ENCODE measurements around the gene ATRNL1. TPM values are rescaled to one million over a fixed set of nuclear protein-coding genes. Genes with fewer than 3 reads are reported as not detected.

ATRNL1 gene
- total RNA-seq, 2 donors from 2014 or later = 5.1 to 22.9 TPM

- H3K27me3 ChIP-seq (replicated peaks; ENCODE audit: insufficient read depth) = no peaks in the 10 kb centered on the region
- no peaks in the 10 kb centered on the region for H3K9me3 ChIP-seq
- WGBS = 77% methylated on average over 3 of the region's 3 CpGs
- no peak for DNase-seq (ENCODE audit: low spot score)
- H3K4me1 ChIP-seq (replicated peaks) = no peaks in the 10 kb centered on the region
- H3K27ac ChIP-seq = no peak overlapping the region
- H3K36me3 ChIP-seq = no peaks in the 10 kb centered on the region
- intact Hi-C loops (cut with DNase I) = loop anchor here (10.0 kb wide), 1 partner anchor 495 kb away; no protein-coding TSS in a partner anchor
- no peak for TF ChIP-seq POLR2A (IDR thresholded peaks at IDR 0.05)
- TF ChIP-seq POLR2AphosphoS5 (IDR thresholded peaks at IDR 0.05) = no peak
- no peak for TF ChIP-seq CTCF (IDR thresholded peaks at IDR 0.05)
- no peak overlapping the region for H3K4me3 ChIP-seq
Observed at GRCh38 chr10:115790220-115790619, 697.1 kb downstream of the ATRNL1 start.

GRCh38 chr10:115795964-115796363, 702.8 kb downstream of the ATRNL1 start:
- H3K27me3 ChIP-seq (replicated peaks; ENCODE audit: insufficient read depth) = no peaks in the 10 kb centered on the region
- H3K36me3 ChIP-seq = no peaks in the 10 kb centered on the region
- no peak for DNase-seq (ENCODE audit: low spot score)
- 95% methylated on average over 4 of the region's 4 CpGs for WGBS
- no peak overlapping the region for H3K27ac ChIP-seq
- no peaks in the 10 kb centered on the region for H3K4me1 ChIP-seq (replicated peaks)
- no peaks in the 10 kb centered on the region for H3K9me3 ChIP-seq
- TF ChIP-seq CTCF (IDR thresholded peaks at IDR 0.05) (no peak), POLR2AphosphoS5 (IDR thresholded peaks at IDR 0.05) (no peak), POLR2A (IDR thresholded peaks at IDR 0.05) (no peak)
- intact Hi-C loops (cut with DNase I) = loop anchor here (10.0 kb wide), 1 partner anchor 489 kb away; no protein-coding TSS in a partner anchor
- no peak overlapping the region for H3K4me3 ChIP-seq

GRCh38 chr10:115801457-115801856, 708.3 kb downstream of the ATRNL1 start:
- intact Hi-C loops (cut with DNase I) = no loop called here
- Histone ChIP-seq H3K27me3 (replicated peaks; ENCODE audit: insufficient read depth) (no peaks in the 10 kb centered on the region), H3K9me3 (no peaks in the 10 kb centered on the region), H3K4me3 (no peak overlapping the region), H3K36me3 (no peaks in the 10 kb centered on the region), H3K27ac (no peak overlapping the region), H3K4me1 (replicated peaks) (no peaks in the 10 kb centered on the region)
- no peak for DNase-seq (ENCODE audit: low spot score)
- TF ChIP-seq CTCF (IDR thresholded peaks at IDR 0.05) (no peak), POLR2A (IDR thresholded peaks at IDR 0.05) (no peak), POLR2AphosphoS5 (IDR thresholded peaks at IDR 0.05) (no peak)

- Histone ChIP-seq H3K9me3 (no peaks in the 10 kb centered on the region), H3K27ac (no peak overlapping the region), H3K4me3 (no peak overlapping the region), H3K36me3 (no peaks in the 10 kb centered on the region), H3K27me3 (replicated peaks; ENCODE audit: insufficient read depth) (no peaks in the 10 kb centered on the region), H3K4me1 (replicated peaks) (no peaks in the 10 kb centered on the region)
- DNase-seq (ENCODE audit: low spot score) = no peak
- intact Hi-C loops (cut with DNase I) = no loop called here
- 62% methylated on average over 2 of the region's 2 CpGs for WGBS
- no peak for TF ChIP-seq CTCF (IDR thresholded peaks at IDR 0.05)
- TF ChIP-seq POLR2A (IDR thresholded peaks at IDR 0.05) = no peak
- TF ChIP-seq POLR2AphosphoS5 (IDR thresholded peaks at IDR 0.05) = no peak
Observed at GRCh38 chr10:115801992-115802391, 708.8 kb downstream of the ATRNL1 start.

GRCh38 chr10:115802911-115803310, 709.7 kb downstream of the ATRNL1 start:
- intact Hi-C loops (cut with DNase I) = no loop called here

More at GRCh38 chr10:115802911-115803310, 709.7 kb downstream of the ATRNL1 start:
- no peak for TF ChIP-seq CTCF (IDR thresholded peaks at IDR 0.05)
- no peak for TF ChIP-seq POLR2A (IDR thresholded peaks at IDR 0.05)
- no peak for TF ChIP-seq POLR2AphosphoS5 (IDR thresholded peaks at IDR 0.05)
- Histone ChIP-seq H3K4me1 (replicated peaks) (no peaks in the 10 kb centered on the region), H3K27ac (no peak overlapping the region), H3K4me3 (no peak overlapping the region), H3K9me3 (no peaks in the 10 kb centered on the region), H3K27me3 (replicated peaks; ENCODE audit: insufficient read depth) (no peaks in the 10 kb centered on the region), H3K36me3 (no peaks in the 10 kb centered on the region)
- DNase-seq (ENCODE audit: low spot score) = no peak

Data from prostate gland (tissue), 2 donors.